OCI-LY3 (cell line): ENCODE data around the gene GRIK5.

ENCODE experiments used
- CTCF ChIP-seq: fragments of 200-600, 300-600 bp; sonication (generic); IDR thresholded peaks from 2 replicates; pipeline ENCODE4 v1.5.1; 2014; ENCODE audit warnings: antibody characterized with exemption, low read length, low read depth
- EZH2phosphoT487 ChIP-seq: fragments of 200-600 bp; shearing (Covaris generic); IDR thresholded peaks from 2 replicates; pipeline ENCODE4 v1.6.1; 2018; ENCODE audit warnings: antibody characterized with exemption, mixed run types, low read depth

DNA sequence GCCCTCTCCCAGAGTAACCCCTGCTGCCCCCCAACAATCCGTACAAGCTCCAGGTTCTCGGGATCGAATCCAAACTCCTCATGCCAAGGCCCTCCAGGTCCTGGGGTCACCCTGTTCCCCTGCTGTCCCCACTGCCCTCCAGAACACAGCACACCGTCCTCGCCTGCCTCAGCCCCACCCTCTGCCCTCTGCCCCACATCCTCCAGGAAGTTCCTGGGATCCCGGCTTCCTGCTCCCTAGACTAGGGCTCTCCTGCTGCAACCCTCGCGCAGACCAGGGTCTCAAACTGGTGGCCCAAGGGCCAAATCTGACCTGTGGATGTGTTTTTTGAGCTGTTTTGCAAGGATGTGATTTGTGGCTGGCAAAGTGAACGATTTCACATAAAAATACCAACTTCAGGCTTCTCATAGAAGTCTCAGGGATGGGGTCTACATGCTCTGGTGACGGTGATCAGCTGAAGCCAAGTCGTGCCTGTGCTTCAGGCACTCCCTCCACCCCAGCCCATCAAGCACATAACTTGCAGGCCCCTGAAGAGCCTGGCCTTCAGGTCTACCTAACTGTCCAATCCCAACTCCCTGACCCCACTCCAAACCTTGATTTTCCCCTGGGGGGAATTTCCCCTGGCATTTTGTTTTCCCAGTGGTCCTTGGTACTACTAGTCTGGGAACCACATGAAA, 112.7 kb downstream of the GRIK5 start:
- TF ChIP-seq CTCF = no peak
- no peak for TF ChIP-seq EZH2phosphoT487
